GM12878 (cell line): ENCODE data around the gene NPAS1. TPM values are rescaled to one million over a fixed set of nuclear protein-coding genes. Genes with fewer than 3 reads are reported as not detected.

Experiments
- ATAC-seq: fragments of 200-7000 bp; cut with Tn5 transposase; 3 replicates; pipeline ENCODE4 v1.9.1; 2020; ENCODE audit warnings: mild to moderate bottlenecking, moderate library complexity
- BruUV-seq: library from RNA; stranded (reverse); fragments of 400-500 nt; replicated peaks from 2 replicates; lab custom pipeline; 2021; lab: Mats Ljungman, UMichigan
- CTCF ChIA-PET: fragments of 300-600 bp; sonication (Branson Sonifier 250); formaldehyde crosslinking; extraction: SDS; loops from one replicate; lab custom pipeline; 2021; ENCODE audit warnings: inconsistent platforms; lab: Yijun Ruan, JAX
- POLR2A ChIA-PET: fragments of 350-600 bp; formaldehyde crosslinking; extraction: SDS; loops from one replicate; lab custom pipeline; 2021; ENCODE audit warnings: inconsistent platforms; lab: Charles Lee
- RAD21 ChIA-PET: fragments of 300-600 bp; sonication (Branson Sonifier 250); formaldehyde crosslinking; loops from one replicate; lab custom pipeline; 2023; ENCODE audit warnings: antibody characterized with exemption; ENCODE audit not compliant: unreplicated experiment; lab: Charles Lee
- SMC1A ChIA-PET: fragments of 300-600 bp; sonication (Branson Sonifier 250); formaldehyde crosslinking; loops from one replicate; lab custom pipeline; 2023; ENCODE audit not compliant: unreplicated experiment, uncharacterized antibody; lab: Charles Lee
- DNase-seq: peaks from one replicate; pipeline ENCODE4 v3.0.0-alpha.2; 2011; ENCODE audit warnings: low read depth, low spot score
- FAIRE-seq: peaks from 3 replicates; lab custom pipeline; 2011; peaks lifted over from hg19 to GRCh38; lab: Jason Lieb, UNC
- H2AFZ ChIP-seq: 2 replicates; pipeline ENCODE4 v1.6.0; 2011; ENCODE audit warnings: low read depth, low read length, control low read depth; ENCODE audit not compliant: control insufficient read depth
- H3K27ac ChIP-seq: 2 replicates; pipeline ENCODE4 v1.5.1; 2011; ENCODE audit warnings: control low read depth; ENCODE audit not compliant: control insufficient read depth, insufficient read depth
- H3K27me3 ChIP-seq, 2 experiments: replicated peaks in 1 of 2; 2 replicates each; pipeline versions ENCODE4 v1.6.0 to v1.6.1; 2011; ENCODE audit warnings: low read length in 1 of 2; ENCODE audit not compliant: control insufficient read depth in 2 of 2, insufficient read depth in 2 of 2
- H3K36me3 ChIP-seq, 2 experiments: 2 replicates each; pipeline ENCODE4 v1.5.1; 2011; ENCODE audit warnings: low read length in 1 of 2; ENCODE audit not compliant: control insufficient read depth in 2 of 2, insufficient read depth in 2 of 2
- H3K4me1 ChIP-seq: 2 replicates; pipeline ENCODE4 v1.6.1; 2011; ENCODE audit warnings: mild to moderate bottlenecking, low read length, moderate library complexity, mixed read lengths; ENCODE audit not compliant: control insufficient read depth, insufficient read depth
- H3K4me2 ChIP-seq: 2 replicates; pipeline ENCODE4 v1.6.0; 2011; ENCODE audit warnings: control low read depth; ENCODE audit not compliant: control insufficient read depth, insufficient read depth
- H3K4me3 ChIP-seq: fragments of 200-600 bp; sonication (generic); 2 replicates; pipeline ENCODE4 v1.5.1; 2016
- H3K79me2 ChIP-seq: 2 replicates; pipeline ENCODE4 v1.6.0; 2011; ENCODE audit warnings: low read length; ENCODE audit not compliant: control insufficient read depth, insufficient read depth
- H3K9ac ChIP-seq: 2 replicates; pipeline ENCODE4 v1.8.0; 2011; ENCODE audit warnings: low read length, control low read depth, mixed read lengths; ENCODE audit not compliant: control insufficient read depth, insufficient read depth
- H3K9me3 ChIP-seq: replicated peaks from 3 replicates; pipeline ENCODE4 v1.5.1; 2011; ENCODE audit warnings: mild to moderate bottlenecking, low read length; ENCODE audit not compliant: control insufficient read depth, insufficient read depth
- H4K20me1 ChIP-seq: 2 replicates; pipeline ENCODE4 v1.6.0; 2011; ENCODE audit not compliant: control insufficient read depth, insufficient read depth
- BRCA1 ChIP-seq: IDR thresholded peaks from 2 replicates; pipeline ENCODE4 v1.6.1; 2011; ENCODE audit warnings: low read depth, low read length, improper control_type of control experiment
- CEBPZ ChIP-seq: fragments of 150-350 bp; IDR thresholded peaks from 2 replicates; pipeline ENCODE4 v1.6.1; 2016; ENCODE audit warnings: low read depth, low read length
- DPF2 ChIP-seq: fragments of 450-650 bp; IDR thresholded peaks from 2 replicates; pipeline ENCODE4 v1.6.1; 2017; ENCODE audit warnings: mild to moderate bottlenecking
- E2F8 ChIP-seq: fragments of 450-650 bp; IDR thresholded peaks from 2 replicates; pipeline ENCODE4 v1.6.1; 2018; ENCODE audit warnings: mild to moderate bottlenecking, low read depth, moderate library complexity; ENCODE audit not compliant: partially characterized antibody
- IRF4 ChIP-seq: IDR thresholded peaks from 2 replicates; pipeline ENCODE4 v1.6.1; 2011; ENCODE audit warnings: low read depth, low read length
- NR2C1 ChIP-seq: fragments of 450-650 bp; IDR thresholded peaks from 2 replicates; pipeline ENCODE4 v1.6.1; 2017; ENCODE audit warnings: antibody characterized with exemption, mild to moderate bottlenecking, moderate library complexity
- RAD51 ChIP-seq: fragments of 450-650 bp; IDR thresholded peaks from 2 replicates; pipeline ENCODE4 v1.6.1; 2016; ENCODE audit warnings: moderate library complexity, mild to moderate bottlenecking, inconsistent platforms
- RELA ChIP-seq: fragments of 450-650 bp; IDR thresholded peaks from 2 replicates; pipeline ENCODE4 v1.8.0; 2014; ENCODE audit warnings: borderline replicate concordance; ENCODE audit not compliant: partially characterized antibody
- STAT3 ChIP-seq: IDR thresholded peaks from 2 replicates; pipeline ENCODE4 v1.6.1; 2011; ENCODE audit warnings: low read depth, low read length, improper control_type of control experiment
- SUZ12 ChIP-seq: fragments of 200-600 bp; sonication (generic); IDR thresholded peaks from one replicate; pipeline ENCODE4 v1.6.1; 2018; ENCODE audit warnings: antibody characterized with exemption, mild to moderate bottlenecking; ENCODE audit not compliant: unreplicated experiment
- TARDBP ChIP-seq: IDR thresholded peaks from 2 replicates; pipeline ENCODE4 v1.6.1; 2016; ENCODE audit warnings: borderline replicate concordance
- TBL1XR1 ChIP-seq: IDR thresholded peaks from 2 replicates; pipeline ENCODE4 v1.6.1; 2012; ENCODE audit warnings: low read depth, low read length, improper control_type of control experiment
- WGBS: methylation state at CpG from one replicate; pipeline ENCODE4 v1.1.6; 2016; ENCODE audit warnings: low lambda C conversion rate; ENCODE audit not compliant: insufficient replicate concordance, insufficient coverage; ENCODE audit errors: missing lambda C conversion rate; 5-methylcytosine and 5-hydroxymethylcytosine counted together
- in situ Hi-C: fragments of 300-500 bp; cut with MboI; formaldehyde crosslinking; loops from 9 replicates; pipeline ENCODE4 v1.14.3; 2018; ENCODE audit warnings: mixed read lengths
- intact Hi-C: fragments of 100-400 bp; cut with micrococcal nuclease; formaldehyde crosslinking; loops from one replicate; pipeline ENCODE4 v1.14.2; 2022; ENCODE audit not compliant: unreplicated experiment
- polyA plus RNA-seq, 11 experiments: library from polyadenylated mRNA; depleted of rRNA in 4 of 11; unstranded in 6 of 11; stranded (reverse) in 5 of 11; fragments of >200 nt; fragmentation: Nextera tagmentation in 4 of 11; fragmentation: Illumina TruSeq in 1 of 11; extraction: Ambion mirVana in 4 of 11; extraction: Trizol in 1 of 11; gene quantifications; 1 replicate in 1 of 11; 2 replicates in 10 of 11; pipeline versions ENCODE4 v1.2.1 to v1.2.3, GENCODE V29; 2011 to 2016; ENCODE audit warnings: inconsistent platforms in 2 of 11, missing spikeins in 2 of 11, low read depth in 1 of 11
- total RNA-seq, 4 experiments: library from RNA; depleted of rRNA in 3 of 4; stranded (reverse); fragments of >200 nt in 3 of 4; fragmentation: Illumina TruSeq in 1 of 4; extraction: Trizol in 1 of 4; gene quantifications; 2 replicates each; pipeline versions ENCODE4 v1.2.1 to v1.2.3, GENCODE V29; 2013 to 2021

The NPAS1 gene
- total and polyA plus RNA-seq, 10 of the 15 experiments (the other 5 are each of a cell fraction or from before 2014, with no cell fraction given): 0.14 to 0.72 (median 0.28) TPM; not detected in 3

- TF ChIP-seq CEBPZ: no peak
Observed at GRCh38 chr19:47081095-47081494, 61.5 kb downstream of the NPAS1 start (continued).

DNA sequence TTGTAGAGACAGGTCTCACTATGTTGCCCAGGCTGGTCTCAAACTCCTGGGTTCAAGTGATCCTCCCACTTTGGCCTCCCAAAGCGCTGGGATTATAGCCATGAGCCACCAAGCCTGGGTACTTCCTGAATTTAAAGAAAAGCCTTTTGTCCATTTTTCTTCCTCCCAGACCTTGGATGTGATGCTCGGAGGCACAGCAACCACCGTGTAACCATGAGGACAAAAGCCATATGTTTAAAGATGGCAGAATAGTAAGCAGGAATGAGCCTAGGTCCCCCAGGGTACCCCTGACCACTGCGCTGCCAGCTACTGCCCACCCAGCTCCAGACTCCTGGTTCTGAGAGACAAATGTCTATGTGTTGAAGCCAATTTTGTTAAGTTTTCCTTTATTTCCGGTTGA lies 62.9 kb downstream of the NPAS1 start:
- Histone ChIP-seq H3K9ac (no peak overlapping the region), H3K27me3 (no peaks in the 10 kb centered on the region), H3K4me3 (no peak overlapping the region), H3K4me2 (no peak overlapping the region), H3K79me2 (no peaks in the 10 kb centered on the region), H3K9me3 (no peaks in the 10 kb centered on the region), H3K4me1 (no peaks in the 10 kb centered on the region), H2AFZ (no peak overlapping the region), H4K20me1 (no peaks in the 10 kb centered on the region), H3K36me3 (peaks cover 41 to 48% of the 10 kb centered on the region in 2 experiments), H3K27ac (no peak overlapping the region)
- ATAC-seq (no peak), FAIRE-seq (no peak), DNase-seq (no peak)
- ChIA-PET RAD21 (interaction anchor here (4.9 kb wide), 1 partner anchor 44 kb away, joined by 39 read pairs; no protein-coding TSS in a partner anchor), POLR2A (no interaction called here), SMC1A (interaction anchor here (1.5 kb wide), 1 partner anchor 20 kb away, joined by 3 read pairs; no protein-coding TSS in a partner anchor), CTCF (interaction anchor here (0.6 to 6.0 kb wide), 5 partner anchors 10 to 132 kb away, joined by 3 to 77 read pairs (median 6); no protein-coding TSS in a partner anchor)
- in situ Hi-C loops: no loop called here
- intact Hi-C loops: no loop called here
- BruUV-seq: no TSS peak
- WGBS: 96% methylated on average over 5 of the region's 5 CpGs
- TF ChIP-seq CEBPZ (no peak), SUZ12 (no peak), E2F8 (no peak), TARDBP (no peak), RAD51 (no peak), NR2C1 (no peak), STAT3 (no peak), BRCA1 (no peak), RELA (no peak), TBL1XR1 (no peak), DPF2 (no peak), IRF4 (no peak)
